GM19035 (cell line): ENCODE results near the gene ZMIZ1.

Experiments
- ATAC-seq: cut with Tn5 transposase; IDR thresholded peaks from one replicate; pipeline ENCODE4 v1.9.1; 2021; ENCODE audit not compliant: unreplicated experiment

Gene ZMIZ1

GRCh38 chr10:79063661-79064492, 4.9 kb upstream of the ZMIZ1 start:
- ATAC-seq: no peak

GRCh38 chr10:79065091-79065551, 3.6 kb upstream of the ZMIZ1 start:
- no peak for ATAC-seq

GRCh38 chr10:79065853-79066252, 2.9 kb upstream of the ZMIZ1 start:
- ATAC-seq: no peak

- no peak for ATAC-seq
These were observed 2.1 kb upstream of the ZMIZ1 start for GRCh38 chr10:79066411-79067240.

- no peak for ATAC-seq
These were observed 1.2 kb upstream of the ZMIZ1 start for GRCh38 chr10:79067241-79068202.

- ATAC-seq: no peak
These were observed 584 bp upstream of the ZMIZ1 start for GRCh38 chr10:79068203-79068561.

- ATAC-seq: peak; percentile 26
These were observed 737 bp downstream of the ZMIZ1 start for GRCh38 chr10:79069325-79070080.

- ATAC-seq: no peak
These were observed 1.4 kb downstream of the ZMIZ1 start for GRCh38 chr10:79070081-79070605.

GRCh38 chr10:79070606-79071395, 2.0 kb downstream of the ZMIZ1 start:
- ATAC-seq: no peak

GRCh38 chr10:79071396-79071923, 2.7 kb downstream of the ZMIZ1 start:
- ATAC-seq: no peak

- ATAC-seq: no peak
These were observed 3.3 kb downstream of the ZMIZ1 start for GRCh38 chr10:79072041-79072441.

GRCh38 chr10:79072994-79073645, 4.4 kb downstream of the ZMIZ1 start:
- ATAC-seq: no peak

GRCh38 chr10:79073784-79074432, 5.1 kb downstream of the ZMIZ1 start:
- no peak for ATAC-seq

- ATAC-seq: no peak
These were observed 6.0 kb downstream of the ZMIZ1 start for GRCh38 chr10:79074732-79075131.

GRCh38 chr10:79075418-79075817, 6.7 kb downstream of the ZMIZ1 start:
- no peak for ATAC-seq

GRCh38 chr10:79077488-79078173, 8.9 kb downstream of the ZMIZ1 start:
- no peak for ATAC-seq

GRCh38 chr10:79078367-79079053, 9.7 kb downstream of the ZMIZ1 start:
- no peak for ATAC-seq
